IPS-18c (cell line): ENCODE results near the gene PDYN.

Source experiments
- H3K4me3 ChIP-seq: 2 replicates; pipeline ENCODE4 v1.7.0; 2013; ENCODE audit warnings: low read depth, mild to moderate bottlenecking, low read length, moderate library complexity; ENCODE audit not compliant: insufficient read depth
- H3K9me3 ChIP-seq: one replicate; pipeline ENCODE4 v1.6.1; 2013; ENCODE audit warnings: mild to moderate bottlenecking, low read length, moderate library complexity; ENCODE audit not compliant: control insufficient read depth, insufficient read depth

Gene PDYN

GRCh38 chr20:1929460-1929859 is 64.4 kb downstream of the PDYN start:
- H3K9me3 ChIP-seq = no peaks in the 10 kb centered on the region
- H3K4me3 ChIP-seq = no peak overlapping the region

DNA sequence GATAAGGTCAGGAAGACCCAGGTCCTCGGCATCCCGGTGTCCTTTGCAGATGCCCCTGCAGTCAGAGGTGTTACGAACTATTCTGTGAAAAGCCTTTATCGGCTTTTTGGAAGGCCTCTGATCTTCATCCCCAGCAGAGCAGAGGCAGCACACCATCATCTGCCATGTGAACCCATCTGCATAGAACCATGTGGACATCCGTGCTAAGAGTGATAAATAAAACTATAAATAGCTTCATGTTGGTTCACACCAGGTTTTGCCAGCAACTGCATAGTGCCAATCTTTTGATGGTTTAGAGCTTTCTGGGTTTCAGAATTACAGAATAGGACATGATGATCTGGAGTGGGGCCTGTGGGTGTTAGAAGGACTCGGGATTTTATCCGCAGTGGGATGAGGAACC is 65.1 kb downstream of the PDYN start:
- H3K4me3 ChIP-seq = no peak overlapping the region
- no peaks in the 10 kb centered on the region for H3K9me3 ChIP-seq
